ENCODE results near the gene NOP9.
"Not testable (repeated sequence)": the region's sequence is repeated elsewhere in the genome, so short reads cannot be mapped to it uniquely, and the experiment has no call there.

The NOP9 gene

DNA sequence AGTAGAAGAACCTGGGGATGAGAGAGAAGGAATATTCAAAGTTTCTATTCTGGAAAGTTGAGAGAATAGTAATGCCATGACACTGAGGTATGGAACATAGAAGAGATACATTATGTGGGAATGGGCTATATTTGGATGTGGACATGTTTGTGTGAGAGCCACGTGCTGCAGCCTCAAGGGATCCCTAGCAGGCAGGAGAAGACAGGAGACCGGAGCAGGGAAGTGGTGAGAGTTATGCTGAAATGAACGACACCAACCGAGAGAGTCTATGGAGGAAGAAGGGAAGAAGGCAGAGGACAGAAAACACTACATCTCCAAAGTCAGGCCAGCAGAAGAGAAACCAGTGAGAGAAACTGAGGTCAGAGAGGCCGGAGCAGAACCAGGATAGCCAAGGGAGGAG is 50.1 kb downstream of the NOP9 start:
- DNase-seq (ENCODE audit: low spot score): no peak
- FAIRE-seq: no peak

DNA sequence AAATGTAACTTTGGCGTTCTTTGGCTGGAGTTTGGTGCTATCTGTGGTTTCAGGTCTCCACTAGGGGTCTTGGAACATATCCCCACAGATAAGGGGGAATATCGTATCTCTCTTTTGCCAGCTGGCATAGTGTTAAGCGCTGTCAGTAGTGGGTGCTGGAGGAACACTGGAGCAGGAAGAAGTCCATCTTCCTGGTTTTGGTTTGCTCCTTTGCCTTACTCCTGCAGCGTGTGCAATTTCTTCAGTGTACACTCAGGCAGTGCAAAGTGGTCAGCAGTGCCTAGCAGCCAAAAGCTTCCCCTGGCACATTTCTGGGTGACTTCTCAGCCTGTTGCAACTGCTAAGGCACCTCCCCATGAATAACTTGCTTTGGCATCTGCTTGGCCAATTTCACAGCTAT is 51.9 kb downstream of the NOP9 start:
- FAIRE-seq (no peak), DNase-seq (ENCODE audit: low spot score) (no peak)

DNA sequence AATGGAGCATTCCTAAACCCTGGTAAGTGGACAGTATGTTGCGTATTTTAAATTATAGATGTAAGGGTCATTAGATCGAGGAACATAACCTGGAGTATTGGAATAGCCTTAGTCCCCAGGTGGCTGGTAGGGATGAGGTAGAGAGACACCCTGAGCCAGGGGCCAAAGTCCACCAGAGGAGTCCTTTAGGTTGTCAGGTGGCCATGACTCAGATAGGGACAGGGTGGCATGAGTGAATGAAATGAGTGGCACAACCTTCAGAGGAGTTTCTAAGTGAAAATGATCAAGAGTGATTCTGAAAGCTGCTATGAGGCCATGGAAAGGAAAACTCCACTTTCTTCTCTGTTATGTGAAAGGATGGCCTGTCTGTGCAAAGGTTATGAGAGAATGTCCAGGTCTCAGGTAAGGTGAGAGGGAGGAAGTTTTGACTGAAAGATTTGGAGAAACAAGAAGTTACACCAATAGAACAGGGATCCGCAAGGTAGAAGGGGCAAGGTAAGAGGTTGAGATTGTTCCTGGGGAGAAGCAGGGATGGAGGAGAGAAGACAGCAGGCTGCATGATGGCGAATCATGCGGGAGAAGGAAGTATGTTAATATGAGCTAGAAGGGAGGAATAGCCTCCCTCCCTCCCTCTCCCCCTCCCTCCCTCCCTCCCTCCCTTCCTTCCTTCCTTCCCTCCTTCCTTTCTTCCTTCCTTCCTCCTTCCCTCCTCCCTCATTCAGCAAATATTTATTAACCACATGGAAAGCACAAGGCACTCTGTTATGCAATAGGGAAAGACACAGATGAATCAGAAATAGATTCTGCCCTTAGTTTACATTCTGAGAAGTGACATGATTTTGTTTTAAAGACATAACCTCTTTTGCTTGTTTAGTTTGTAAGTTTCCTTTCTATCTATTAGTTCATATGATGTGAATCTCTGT is 54.2 kb downstream of the NOP9 start:
- DNase-seq (ENCODE audit: low spot score) (no peak), FAIRE-seq (no peak)

DNA sequence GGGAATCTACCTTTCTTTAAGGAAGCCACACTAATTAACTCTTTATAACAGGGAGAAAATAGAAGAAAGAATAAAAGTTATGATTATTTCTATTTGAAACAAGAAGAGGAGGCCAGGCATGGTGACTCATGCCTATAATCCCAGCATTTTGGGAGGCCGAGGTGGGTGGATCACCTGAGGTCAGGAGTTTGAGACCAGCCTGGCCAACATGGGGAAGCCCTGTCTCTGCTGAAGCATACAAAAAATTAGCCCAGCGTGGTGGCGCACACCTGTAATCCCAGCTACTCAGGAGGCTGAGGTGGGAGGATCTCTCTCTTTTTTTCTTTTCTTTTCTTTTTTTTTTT is 54.8 kb downstream of the NOP9 start:
- not testable (repeated sequence) for FAIRE-seq; DNase-seq (ENCODE audit: low spot score)

DNA sequence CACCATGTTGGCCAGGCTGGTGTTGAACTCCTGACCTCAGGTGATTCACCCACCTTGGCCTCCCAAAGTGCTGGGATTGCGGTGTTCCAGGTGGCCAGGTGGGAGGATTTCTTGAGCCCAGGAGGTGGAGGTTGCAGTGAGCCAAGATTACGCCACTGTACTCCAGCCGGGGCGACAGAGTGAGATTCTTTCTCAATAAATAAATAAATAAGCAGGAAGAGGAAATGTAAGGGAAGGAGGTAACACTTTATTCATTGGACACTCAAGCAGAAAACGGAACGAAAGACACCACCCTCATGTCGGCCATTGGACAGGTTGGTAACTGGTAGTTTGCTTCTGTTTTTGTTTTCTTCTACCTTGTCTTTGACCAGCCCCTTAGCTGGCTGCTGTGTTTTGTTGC is 55.4 kb downstream of the NOP9 start:
- DNase-seq (ENCODE audit: low spot score): no peak
- no peak for FAIRE-seq

DNA sequence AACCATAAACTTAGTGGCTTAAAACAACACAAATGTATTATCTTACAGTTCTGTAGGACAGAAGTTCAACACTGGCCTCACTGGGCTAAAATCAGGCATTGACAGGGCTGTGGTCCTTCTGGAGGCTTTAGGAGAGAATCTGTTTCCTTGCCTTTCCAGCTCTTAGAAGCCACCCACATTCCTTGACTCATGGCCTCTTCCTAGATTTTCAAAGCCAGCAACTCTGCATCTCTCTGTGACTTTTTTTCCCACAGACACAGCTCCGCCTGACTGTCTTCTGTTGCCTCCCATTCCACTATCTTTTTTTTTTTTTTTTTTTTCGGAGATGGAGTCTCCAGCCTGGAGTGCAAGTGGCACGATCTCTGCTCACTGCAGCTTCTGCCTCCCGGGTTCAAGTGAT is 56.6 kb downstream of the NOP9 start:
- no peak for FAIRE-seq
- no peak for DNase-seq (ENCODE audit: low spot score)
